Measurements from ENCODE around the gene ZNF444. TPM values are rescaled to one million over a fixed set of nuclear protein-coding genes. Genes with fewer than 3 reads are reported as not detected.
A peak's percentile ranks its signal among the peaks of the same experiment; 100 is the strongest.

ZNF444 gene
- total RNA-seq (10 to 100 TPM; 25.3 to 57.4 (median 34.1) TPM), polyA plus RNA-seq (10 to 100 TPM; 11.4 to 27.9 (median 14.3) TPM)

GRCh38 chr19:56140583-56141416 is at the start of gene ZNF444:
TSS of gene ZNF444 (plus strand) at chr19:56141287. CDS start at chr19:56146912, 5,625 bp downstream.
- peak; percentile 100 for DNase-seq
- TF ChIP-seq POLR2AphosphoS5 (IDR thresholded peaks at IDR 0.05) (peak; percentile 54 to 85 (median 77)), EP300 (IDR thresholded peaks at IDR 0.05) (no peak), CTCF (IDR thresholded peaks at IDR 0.05) (no peak), POLR2A (IDR thresholded peaks at IDR 0.05) (peak; percentile 41 to 42)
- Histone ChIP-seq H3K9me3 (no peaks in the 10 kb centered on the region), H3K4me3 (peak within 1 kb of the TSS; percentile 59 to 63 (median 62)), H3K27ac (peak within 1 kb of the TSS; percentile 94 to 96 (median 95)), H3K4me1 (peaks cover 0 to 25% (median 22%) of the 10 kb centered on the region in 4 donors), H3K27me3 (no peaks in the 10 kb centered on the region), H3K36me3 (no peaks in the 10 kb centered on the region)
- intact Hi-C loops (cut with DNase I), result loop anchor here (1.0 to 5.0 kb wide), 3 partner anchors 19 to 172 kb away; partner anchors contain the start of genes ZNF787 and ZSCAN5A
- WGBS, 2 donors, result 1% methylated on average over 56 of the region's 56 CpGs

GRCh38 chr19:56091751-56092546 is 49.1 kb upstream of the ZNF444 start:
- no peaks in the 10 kb centered on the region for H3K9me3 ChIP-seq
- WGBS, 2 donors, result 91 to 93% methylated on average over 38 of the region's 38 CpGs
- peak overlapping the region in 2 of 4 donors; percentile 49 to 59 for H3K27ac ChIP-seq
- peaks cover 0 to 16% (median 9%) of the 10 kb centered on the region in 4 donors for H3K4me1 ChIP-seq
- peaks cover 0 to 30% (median 11%) of the 10 kb centered on the region in 4 donors for H3K36me3 ChIP-seq
- DNase-seq, result no peak
- H3K27me3 ChIP-seq, result no peaks in the 10 kb centered on the region
- intact Hi-C loops (cut with DNase I), result no loop called here
- no peak for TF ChIP-seq POLR2A (IDR thresholded peaks at IDR 0.05)
- TF ChIP-seq EP300 (IDR thresholded peaks at IDR 0.05), result no peak
- no peak for TF ChIP-seq CTCF (IDR thresholded peaks at IDR 0.05)
- no peak overlapping the region for H3K4me3 ChIP-seq

- 98 to 99% methylated on average over 32 of the region's 32 CpGs for WGBS, 2 donors
- intact Hi-C loops (cut with DNase I), result no loop called here
These were observed 48.1 kb upstream of the ZNF444 start for GRCh38 chr19:56092685-56093631.

More at GRCh38 chr19:56092685-56093631, 48.1 kb upstream of the ZNF444 start:
- peaks cover 0 to 32% (median 11%) of the 10 kb centered on the region in 4 donors for H3K36me3 ChIP-seq
- no peak overlapping the region for H3K4me3 ChIP-seq
- H3K27me3 ChIP-seq, result no peaks in the 10 kb centered on the region
- no peak overlapping the region for H3K27ac ChIP-seq
- TF ChIP-seq CTCF (IDR thresholded peaks at IDR 0.05), result no peak
- TF ChIP-seq POLR2AphosphoS5 (IDR thresholded peaks at IDR 0.05), result peak in 1 of 4 donors; percentile 10
- TF ChIP-seq EP300 (IDR thresholded peaks at IDR 0.05), result no peak
- TF ChIP-seq POLR2A (IDR thresholded peaks at IDR 0.05), result no peak
- peaks cover 0 to 16% (median 9%) of the 10 kb centered on the region in 4 donors for H3K4me1 ChIP-seq
- H3K9me3 ChIP-seq, result no peaks in the 10 kb centered on the region
- no peak for DNase-seq

Data from sigmoid colon (tissue), 7 donors.